ENCODE results near the gene TCERG1L.

Gene TCERG1L

GRCh38 chr10:131311661-131312477 is at the start of gene TCERG1L:
Gene TCERG1L (minus strand): TSS chr10:131311721. CDS start chr10:131311635, 86 bp downstream.
- peak; percentile 60 for TF ChIP-seq CTCF (IDR thresholded peaks at IDR 0.05; ENCODE audit: low read depth, low read length)
- no peaks in the 10 kb centered on the region for H3K36me3 ChIP-seq
- peaks cover 7% of the 10 kb centered on the region for H3K27me3 ChIP-seq (ENCODE audit: insufficient read depth, low read depth, severe bottlenecking)
- H3K27ac ChIP-seq: peak within 1 kb of the TSS; percentile 69
- no peaks in the 10 kb centered on the region for H3K9me3 ChIP-seq (ENCODE audit: severe bottlenecking)
- peak within 1 kb of the TSS; percentile 50 for H3K4me3 ChIP-seq (ENCODE audit: low read depth, low read length)
- DNase-seq: peak; percentile 73

- no peak for DNase-seq
- H3K4me3 ChIP-seq (ENCODE audit: low read depth, low read length): no peak overlapping the region
- H3K9me3 ChIP-seq (ENCODE audit: severe bottlenecking): peaks cover 2% of the 10 kb centered on the region
- H3K27ac ChIP-seq: no peak overlapping the region
- no peak for TF ChIP-seq CTCF (IDR thresholded peaks at IDR 0.05; ENCODE audit: low read depth, low read length)
- H3K27me3 ChIP-seq (ENCODE audit: insufficient read depth, low read depth, severe bottlenecking): no peaks in the 10 kb centered on the region
- H3K36me3 ChIP-seq: no peaks in the 10 kb centered on the region
Measured at GRCh38 chr10:131358741-131359442, 47.4 kb upstream of the TCERG1L start.

- Histone ChIP-seq H3K36me3 (no peaks in the 10 kb centered on the region), H3K27me3 (ENCODE audit: insufficient read depth, low read depth, severe bottlenecking) (no peaks in the 10 kb centered on the region), H3K9me3 (ENCODE audit: severe bottlenecking) (peaks cover 2% of the 10 kb centered on the region), H3K27ac (no peak overlapping the region), H3K4me3 (ENCODE audit: low read depth, low read length) (no peak overlapping the region)
- DNase-seq: no peak
- TF ChIP-seq CTCF (IDR thresholded peaks at IDR 0.05; ENCODE audit: low read depth, low read length): no peak
Measured at GRCh38 chr10:131356442-131356841, 44.9 kb upstream of the TCERG1L start.

GRCh38 chr10:131355881-131356280 is 44.4 kb upstream of the TCERG1L start:
- H3K27me3 ChIP-seq (ENCODE audit: insufficient read depth, low read depth, severe bottlenecking): no peaks in the 10 kb centered on the region

GRCh38 chr10:131355056-131355455 is 43.5 kb upstream of the TCERG1L start:
- Histone ChIP-seq H3K4me3 (ENCODE audit: low read depth, low read length) (no peak overlapping the region), H3K9me3 (ENCODE audit: severe bottlenecking) (peaks cover 2% of the 10 kb centered on the region), H3K36me3 (no peaks in the 10 kb centered on the region), H3K27ac (no peak overlapping the region), H3K27me3 (ENCODE audit: insufficient read depth, low read depth, severe bottlenecking) (no peaks in the 10 kb centered on the region)
- TF ChIP-seq CTCF (IDR thresholded peaks at IDR 0.05; ENCODE audit: low read depth, low read length): no peak
- DNase-seq: no peak

More at GRCh38 chr10:131355881-131356280, 44.4 kb upstream of the TCERG1L start:
- Histone ChIP-seq H3K9me3 (ENCODE audit: severe bottlenecking) (peaks cover 2% of the 10 kb centered on the region), H3K4me3 (ENCODE audit: low read depth, low read length) (no peak overlapping the region), H3K27ac (no peak overlapping the region), H3K36me3 (no peaks in the 10 kb centered on the region)
- TF ChIP-seq CTCF (IDR thresholded peaks at IDR 0.05; ENCODE audit: low read depth, low read length): no peak
- DNase-seq: no peak

Data from WERI-Rb-1 (cell line).